HG02588 (cell line): ENCODE data around the gene ZDBF2.
A peak's percentile ranks its signal among the peaks of the same experiment; 100 is the strongest.
"Not testable (repeated sequence)": the region's sequence is repeated elsewhere in the genome, so short reads cannot be mapped to it uniquely, and the experiment has no call there.

Experiments used
- ATAC-seq: cut with Tn5 transposase; IDR thresholded peaks from one replicate; pipeline ENCODE4 v1.9.1; 2021; ENCODE audit warnings: mild to moderate bottlenecking, moderate library complexity; ENCODE audit not compliant: unreplicated experiment

ZDBF2 gene

DNA sequence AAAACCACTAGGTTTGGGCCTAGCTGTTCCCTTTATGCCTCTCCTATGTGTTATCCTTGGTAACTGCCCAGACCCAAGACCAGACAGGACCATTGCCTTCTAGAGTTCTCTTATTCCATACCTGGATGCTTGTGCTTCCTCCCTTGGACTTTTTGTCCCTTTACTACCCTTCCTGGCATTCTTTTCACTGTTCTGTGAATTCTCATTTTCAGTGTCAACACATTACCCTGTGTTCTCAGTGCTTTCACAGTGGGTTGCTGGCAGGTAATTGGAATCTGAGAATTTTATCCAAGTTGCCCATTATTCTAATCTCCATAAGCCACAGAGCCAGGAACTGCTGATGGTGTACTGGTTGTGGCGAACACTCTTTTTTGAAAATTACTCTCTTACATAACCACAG, 41.7 kb downstream of the ZDBF2 start:
- ATAC-seq = no peak

- no peak for ATAC-seq
Observed at GRCh38 chr2:206323033-206323432, 48.6 kb downstream of the ZDBF2 start.

- no peak for ATAC-seq
Observed at GRCh38 chr2:206323486-206323885, 49.0 kb downstream of the ZDBF2 start.

GRCh38 chr2:206324869-206325268, 50.4 kb downstream of the ZDBF2 start:
- ATAC-seq = no peak

DNA sequence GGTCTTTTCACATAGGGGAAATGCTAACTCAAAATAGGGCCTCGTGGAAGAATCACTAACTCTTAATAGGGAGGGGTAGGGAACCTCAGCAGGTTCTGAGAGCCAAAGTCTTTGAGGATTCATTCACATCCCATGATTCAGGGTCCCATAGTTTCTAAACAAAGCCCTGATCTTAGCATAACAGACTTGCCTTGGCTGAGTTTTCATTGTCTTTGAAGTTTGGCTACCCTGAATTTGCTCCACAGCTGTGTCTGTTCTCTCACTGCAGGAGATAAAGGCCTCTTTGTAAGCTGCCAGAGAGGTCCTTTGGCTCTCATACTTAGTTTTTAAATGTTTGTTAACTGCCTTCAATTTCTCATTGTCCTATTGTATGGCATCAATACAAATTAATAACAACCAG, 54.5 kb downstream of the ZDBF2 start:
- no peak for ATAC-seq

- ATAC-seq = no peak
Observed at GRCh38 chr2:206336861-206337260, 62.4 kb downstream of the ZDBF2 start.

- no peak for ATAC-seq
Observed at GRCh38 chr2:206337956-206338355, 63.5 kb downstream of the ZDBF2 start.

- no peak for ATAC-seq
Observed at GRCh38 chr2:206341396-206341795, 66.9 kb downstream of the ZDBF2 start.

- no peak for ATAC-seq
Observed at GRCh38 chr2:206343144-206343543, 68.7 kb downstream of the ZDBF2 start.

GRCh38 chr2:206343816-206344215, 69.4 kb downstream of the ZDBF2 start:
- ATAC-seq = no peak

GRCh38 chr2:206345606-206346005, 71.1 kb downstream of the ZDBF2 start:
- no peak for ATAC-seq

GRCh38 chr2:206349375-206349774, 74.9 kb downstream of the ZDBF2 start:
- no peak for ATAC-seq

DNA sequence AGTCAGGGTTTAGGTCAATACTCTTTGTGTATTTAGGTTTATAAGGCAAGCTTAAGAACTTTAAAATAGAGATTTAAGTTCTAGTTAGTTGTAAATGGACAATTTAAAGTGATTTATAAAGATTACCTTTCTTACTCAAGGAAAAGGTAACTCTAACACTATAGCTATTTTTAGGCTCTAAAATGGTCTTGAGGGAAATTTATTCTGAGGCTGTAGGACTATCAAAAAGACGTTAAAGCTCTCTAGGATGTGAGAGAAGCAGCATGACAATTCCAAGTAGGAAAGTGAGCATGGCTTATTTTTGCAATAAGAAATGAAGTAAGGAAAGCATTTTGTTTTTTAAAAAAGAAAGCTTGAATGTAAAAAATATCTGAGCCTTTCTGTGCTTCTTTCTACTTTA, 78.1 kb downstream of the ZDBF2 start:
- ATAC-seq = no peak

DNA sequence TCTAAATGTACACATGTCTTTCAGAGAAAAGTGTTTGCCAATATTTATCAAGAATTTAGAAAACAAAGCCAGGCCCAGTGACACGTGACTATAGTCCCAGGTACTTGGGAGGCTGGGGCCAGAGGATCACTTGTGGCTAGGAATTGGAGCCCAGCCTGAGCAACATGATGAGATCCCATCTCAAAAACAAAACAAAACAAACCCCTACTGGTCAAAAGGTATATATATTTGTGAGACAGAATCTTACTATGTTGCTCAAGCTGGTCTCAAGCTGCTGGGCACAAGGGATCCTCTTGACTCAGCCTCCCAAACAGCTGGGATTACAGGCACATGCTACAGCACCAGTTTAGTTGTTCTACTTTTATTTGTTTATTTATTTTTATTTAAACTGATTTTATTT, 79.2 kb downstream of the ZDBF2 start:
- ATAC-seq = no peak

GRCh38 chr2:206354129-206354528, 79.7 kb downstream of the ZDBF2 start:
- no peak for ATAC-seq

DNA sequence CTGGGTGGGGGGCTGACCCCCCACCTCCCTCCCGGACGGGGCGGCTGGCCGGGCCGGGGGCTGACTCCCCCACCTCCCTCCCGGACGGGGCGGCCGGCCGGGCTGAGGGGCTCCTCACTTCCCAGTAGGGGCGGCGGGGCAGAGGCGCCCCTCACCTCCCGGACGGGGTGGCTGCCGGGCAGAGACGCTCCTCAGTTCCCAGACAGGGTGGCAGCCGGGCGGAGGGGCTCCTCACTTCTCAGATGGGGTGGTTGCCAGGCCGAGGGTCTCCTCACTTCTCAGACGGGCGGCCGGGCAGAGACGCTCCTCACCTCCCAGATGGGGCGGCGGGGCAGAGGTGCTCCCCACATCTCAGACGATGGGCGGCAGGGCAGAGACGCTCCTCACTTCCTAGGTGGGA, 82.4 kb downstream of the ZDBF2 start:
- not testable (repeated sequence) for ATAC-seq

DNA sequence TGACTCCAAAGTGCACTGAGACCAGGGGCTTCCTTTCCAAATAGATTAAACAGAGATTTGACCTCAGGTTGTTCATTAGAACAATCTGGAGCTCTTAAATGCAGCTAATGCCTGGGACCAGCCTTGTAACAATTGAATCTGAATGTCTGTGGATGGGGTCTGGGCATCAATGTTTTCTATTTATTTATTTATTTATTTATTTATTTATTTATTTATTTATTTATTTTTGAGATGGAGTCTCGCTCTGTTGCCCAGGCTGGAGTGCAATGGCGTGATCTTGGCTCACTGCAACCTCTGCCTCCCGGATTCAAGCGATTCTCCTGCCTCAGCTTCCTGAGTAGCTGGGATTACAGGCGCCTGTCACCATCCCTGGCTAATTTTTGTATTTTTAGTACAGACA, 86.4 kb downstream of the ZDBF2 start:
- ATAC-seq = not testable (repeated sequence)

- peak; percentile 70 for ATAC-seq
Observed at GRCh38 chr2:206361407-206362045, 87.1 kb downstream of the ZDBF2 start.
